Natural killer cell (primary cell): Measurements from ENCODE around the gene EPHA6. TPM values are rescaled to one million over a fixed set of nuclear protein-coding genes. Genes with fewer than 3 reads are reported as not detected.

Experiments used
- ATAC-seq, 3 donors: fragments of 150-1000 bp in 2 of 3; fragments of 200-7000 bp in 1 of 3; cut with Tn5 transposase; 1 replicate in 1 of 3; 2 replicates in 2 of 3; pipeline ENCODE4 v1.10.0; 2021; ENCODE audit warnings: mild to moderate bottlenecking in 2 of 3, moderate library complexity in 2 of 3
- DNase-seq, 2 donors: peaks; one replicate each; pipeline versions ENCODE4 v3.0.0 to v3.0.0-alpha.2; 2013 to 2021; ENCODE audit warnings: mixed read lengths in 1 of 2
- H3K27ac ChIP-seq: one replicate; pipeline ENCODE4 v1.5.1; 2013; ENCODE audit warnings: mild to moderate bottlenecking, low read length
- H3K27me3 ChIP-seq: one replicate; pipeline ENCODE4 v1.6.1; 2013; ENCODE audit warnings: low read length; ENCODE audit not compliant: control insufficient read depth, insufficient read depth
- H3K36me3 ChIP-seq: one replicate; pipeline ENCODE4 v1.6.1; 2013; ENCODE audit warnings: low read length; ENCODE audit not compliant: control insufficient read depth, insufficient read depth
- H3K4me1 ChIP-seq: one replicate; pipeline ENCODE4 v1.6.1; 2013; ENCODE audit warnings: low read length; ENCODE audit not compliant: control insufficient read depth, insufficient read depth
- H3K4me3 ChIP-seq: one replicate; pipeline ENCODE4 v1.5.1; 2013; ENCODE audit warnings: low read length
- H3K9me3 ChIP-seq: one replicate; pipeline ENCODE4 v1.6.1; 2013; ENCODE audit warnings: low read length; ENCODE audit not compliant: control insufficient read depth, insufficient read depth
- H3K27ac Mint-ChIP-seq, 2 donors: one replicate each; pipeline ENCODE4 v1.8.0; 2022; ENCODE audit warnings: mild to moderate bottlenecking in 2 of 2, mixed read lengths in 2 of 2, moderate library complexity in 1 of 2
- H3K27me3 Mint-ChIP-seq, 2 donors: one replicate each; pipeline ENCODE4 v1.8.0; 2022; ENCODE audit warnings: low read depth in 2 of 2, mixed read lengths in 2 of 2
- H3K36me3 Mint-ChIP-seq: one replicate; pipeline ENCODE4 v1.8.0; 2022; ENCODE audit warnings: mixed read lengths
- H3K4me1 Mint-ChIP-seq, 2 donors: one replicate each; pipeline ENCODE4 v1.8.0; 2022; ENCODE audit warnings: mixed read lengths in 2 of 2
- H3K4me3 Mint-ChIP-seq: one replicate; pipeline ENCODE4 v1.8.0; 2022; ENCODE audit warnings: mild to moderate bottlenecking, moderate library complexity, mixed read lengths
- H3K9me3 Mint-ChIP-seq, 2 donors: one replicate each; pipeline ENCODE4 v1.8.0; 2022; ENCODE audit warnings: mixed read lengths in 2 of 2
- WGBS: methylation state at CpG from one replicate; pipeline ENCODE4 v1.1.7; 2013; ENCODE audit warnings: missing lambda C conversion rate; ENCODE audit not compliant: insufficient coverage; 5-methylcytosine and 5-hydroxymethylcytosine counted together
- intact Hi-C: fragments of 100-400 bp; cut with micrococcal nuclease; formaldehyde crosslinking; loops from one replicate; pipeline ENCODE4 v1.14.2; 2022
- total RNA-seq, 4 donors: library from RNA; stranded (reverse); fragments of 120-200 nt in 1 of 4; gene quantifications; one replicate each; pipeline versions ENCODE4 v1.2.3 to v1.2.4, GENCODE V29; 2013 to 2022
- TF ChIP-seq, protein P1 (sequence below): fragments of 200-600 bp; IDR thresholded peaks from one replicate; pipeline ENCODE4 v1.8.0; 2022; ENCODE audit warnings: antibody characterized with exemption

The EPHA6 gene
- total RNA-seq, 3 donors from 2014 or later (not counting 1 experiment from before 2014, with no cell fraction given): not detected

DNA sequence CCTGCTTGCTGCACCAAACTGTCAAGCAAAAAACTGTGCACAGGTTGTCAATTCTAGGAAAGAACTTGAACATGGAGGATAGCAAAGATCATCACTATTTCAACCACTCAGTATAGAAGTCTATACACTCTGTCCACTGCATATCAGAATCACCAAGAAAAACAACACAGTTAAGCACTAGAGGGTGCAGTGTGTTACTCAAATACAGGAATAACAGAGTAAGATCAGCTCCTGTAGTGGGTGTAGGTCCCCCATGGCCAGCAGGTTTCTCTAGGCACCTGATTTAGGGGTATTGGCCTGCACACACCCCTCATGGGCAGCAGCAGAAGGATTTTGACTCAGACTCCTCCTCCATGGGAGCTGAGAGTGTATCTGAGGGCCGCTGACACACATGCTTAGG, 464.1 kb downstream of the EPHA6 start:
- DNase-seq (no peak), ATAC-seq (no peak)
- WGBS: 83% methylated on average over 1 of the region's 1 CpG
- Mint-ChIP-seq H3K4me3 (no peak overlapping the region), H3K9me3 (peaks cover 20 to 25% of the 10 kb centered on the region in 2 donors), H3K27ac (no peak overlapping the region), H3K27me3 (no peaks in the 10 kb centered on the region), H3K4me1 (no peaks in the 10 kb centered on the region), H3K36me3 (no peaks in the 10 kb centered on the region)
- Histone ChIP-seq H3K4me3 (no peak overlapping the region), H3K27ac (no peak overlapping the region), H3K36me3 (no peaks in the 10 kb centered on the region), H3K9me3 (peaks cover 3% of the 10 kb centered on the region), H3K4me1 (no peaks in the 10 kb centered on the region), H3K27me3 (no peaks in the 10 kb centered on the region)
- TF ChIP-seq, protein P1, sequence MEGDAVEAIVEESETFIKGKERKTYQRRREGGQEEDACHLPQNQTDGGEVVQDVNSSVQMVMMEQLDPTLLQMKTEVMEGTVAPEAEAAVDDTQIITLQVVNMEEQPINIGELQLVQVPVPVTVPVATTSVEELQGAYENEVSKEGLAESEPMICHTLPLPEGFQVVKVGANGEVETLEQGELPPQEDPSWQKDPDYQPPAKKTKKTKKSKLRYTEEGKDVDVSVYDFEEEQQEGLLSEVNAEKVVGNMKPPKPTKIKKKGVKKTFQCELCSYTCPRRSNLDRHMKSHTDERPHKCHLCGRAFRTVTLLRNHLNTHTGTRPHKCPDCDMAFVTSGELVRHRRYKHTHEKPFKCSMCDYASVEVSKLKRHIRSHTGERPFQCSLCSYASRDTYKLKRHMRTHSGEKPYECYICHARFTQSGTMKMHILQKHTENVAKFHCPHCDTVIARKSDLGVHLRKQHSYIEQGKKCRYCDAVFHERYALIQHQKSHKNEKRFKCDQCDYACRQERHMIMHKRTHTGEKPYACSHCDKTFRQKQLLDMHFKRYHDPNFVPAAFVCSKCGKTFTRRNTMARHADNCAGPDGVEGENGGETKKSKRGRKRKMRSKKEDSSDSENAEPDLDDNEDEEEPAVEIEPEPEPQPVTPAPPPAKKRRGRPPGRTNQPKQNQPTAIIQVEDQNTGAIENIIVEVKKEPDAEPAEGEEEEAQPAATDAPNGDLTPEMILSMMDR: no peak
- intact Hi-C loops: no loop called here

- intact Hi-C loops: no loop called here
- Histone ChIP-seq H3K4me3 (no peak overlapping the region), H3K9me3 (peaks cover 25% of the 10 kb centered on the region), H3K27me3 (no peaks in the 10 kb centered on the region), H3K27ac (no peak overlapping the region), H3K36me3 (no peaks in the 10 kb centered on the region), H3K4me1 (no peaks in the 10 kb centered on the region)
- H3K4me3 Mint-ChIP-seq: no peak overlapping the region
- no peaks in the 10 kb centered on the region for H3K4me1 Mint-ChIP-seq
- TF ChIP-seq, protein P1: no peak
- peaks cover 22% of the 10 kb centered on the region for H3K36me3 Mint-ChIP-seq
- DNase-seq: no peak
- WGBS: 92% methylated on average over 13 of the region's 13 CpGs
- H3K9me3 Mint-ChIP-seq: peaks cover 19 to 29% of the 10 kb centered on the region in 2 donors
- no peak overlapping the region for H3K27ac Mint-ChIP-seq
- H3K27me3 Mint-ChIP-seq: no peaks in the 10 kb centered on the region
- ATAC-seq: no peak
Observed at GRCh38 chr3:97291901-97292300, 477.5 kb downstream of the EPHA6 start.

GRCh38 chr3:97293596-97294131, 479.3 kb downstream of the EPHA6 start:
- Mint-ChIP-seq H3K4me3 (no peak overlapping the region), H3K36me3 (peaks cover 22% of the 10 kb centered on the region), H3K9me3 (peaks cover 14 to 29% of the 10 kb centered on the region in 2 donors), H3K27me3 (no peaks in the 10 kb centered on the region), H3K27ac (no peak overlapping the region), H3K4me1 (no peaks in the 10 kb centered on the region)
- ATAC-seq: no peak
- DNase-seq: no peak
- Histone ChIP-seq H3K9me3 (peaks cover 27% of the 10 kb centered on the region), H3K27me3 (no peaks in the 10 kb centered on the region), H3K36me3 (no peaks in the 10 kb centered on the region), H3K27ac (no peak overlapping the region), H3K4me1 (no peaks in the 10 kb centered on the region), H3K4me3 (no peak overlapping the region)
- WGBS: 84% methylated on average over 5 of the region's 5 CpGs
- intact Hi-C loops: no loop called here
- TF ChIP-seq, protein P1: no peak

GRCh38 chr3:97297032-97297431, 482.6 kb downstream of the EPHA6 start:
- no peaks in the 10 kb centered on the region for H3K36me3 Mint-ChIP-seq
- Histone ChIP-seq H3K27me3 (no peaks in the 10 kb centered on the region), H3K27ac (no peak overlapping the region), H3K4me1 (no peaks in the 10 kb centered on the region), H3K4me3 (no peak overlapping the region), H3K36me3 (no peaks in the 10 kb centered on the region), H3K9me3 (peaks cover 24% of the 10 kb centered on the region)
- DNase-seq (no peak), ATAC-seq (no peak)
- H3K9me3 Mint-ChIP-seq: peaks cover 6 to 18% of the 10 kb centered on the region in 2 donors
- intact Hi-C loops: no loop called here
- no peak overlapping the region for H3K4me3 Mint-ChIP-seq
- TF ChIP-seq, protein P1: no peak
- no peaks in the 10 kb centered on the region for H3K27me3 Mint-ChIP-seq
- no peak overlapping the region for H3K27ac Mint-ChIP-seq
- WGBS: 78% methylated on average over 1 of the region's 1 CpG
- H3K4me1 Mint-ChIP-seq: no peaks in the 10 kb centered on the region
